ENCODE data around the gene HTR3B.

HTR3B gene

DNA sequence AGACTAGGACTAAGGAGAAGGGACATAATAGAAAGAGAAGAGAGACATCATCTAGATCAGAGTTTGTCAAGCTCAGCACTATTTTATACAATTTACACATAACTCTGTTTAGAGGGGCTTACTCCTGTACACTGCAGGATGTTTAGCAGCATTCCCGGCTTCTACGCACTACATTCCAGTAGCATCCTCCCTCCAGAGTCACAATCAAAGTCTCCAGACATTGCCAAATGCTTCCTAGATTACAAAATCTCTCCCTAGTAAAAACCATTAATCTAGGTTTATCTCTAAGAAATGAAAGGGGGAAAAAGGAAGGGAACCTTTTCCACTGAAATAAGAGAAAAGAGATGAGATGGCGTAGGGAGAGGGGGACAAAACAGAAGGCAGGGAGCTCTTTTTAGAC lies 33.3 kb upstream of the HTR3B start:
- Histone ChIP-seq H3K4me2 (ENCODE audit: insufficient read depth, low read length, poor library complexity, severe bottlenecking) (no peak overlapping the region), H3K79me1 (ENCODE audit: low read depth, low read length) (no peaks in the 10 kb centered on the region), H4K91ac (ENCODE audit: low read depth, low read length, poor library complexity) (no peak overlapping the region), H3K9ac (ENCODE audit: low read depth, low read length, poor library complexity) (no peak overlapping the region), H3K36me3 (replicated peaks in 1 of 2; ENCODE audit: control insufficient read depth in 2 of 2, insufficient read depth in 2 of 2, low read length in 2 of 2) (peaks cover 0 to 43% of the 10 kb centered on the region in 2 donors), H3K9me3 (replicated peaks in 1 of 2; ENCODE audit: control insufficient read depth in 2 of 2, insufficient read depth in 1 of 2, low read depth in 1 of 2, low read length in 2 of 2) (no peaks in the 10 kb centered on the region), H3K14ac (ENCODE audit: low read length) (no peak overlapping the region), H3K18ac (ENCODE audit: low read length) (no peak overlapping the region), H2BK5ac (ENCODE audit: low read length) (no peak overlapping the region), H3K27ac (replicated peaks; ENCODE audit: low read length) (peak overlapping the region; percentile 31), H3K23ac (ENCODE audit: low read depth, low read length, poor library complexity) (no peak overlapping the region), H2AFZ (ENCODE audit: low read length) (no peak overlapping the region), H3K4me3 (ENCODE audit: low read length in 2 of 2) (no peak overlapping the region), H3K27me3 (ENCODE audit: control insufficient read depth in 3 of 3, insufficient read depth in 3 of 3, low read depth in 1 of 3, low read length in 3 of 3) (peaks cover 0 to 4% (median 0%) of the 10 kb centered on the region in 3 experiments), H2BK15ac (ENCODE audit: low read length) (no peak overlapping the region), H3K4ac (ENCODE audit: low read length) (no peak overlapping the region), H4K8ac (ENCODE audit: low read depth, low read length) (no peak overlapping the region), H2BK12ac (ENCODE audit: low read length) (no peak overlapping the region), H3K4me1 (ENCODE audit: control insufficient read depth in 2 of 2, insufficient read depth in 1 of 2, low read depth in 1 of 2, low read length in 2 of 2) (peaks cover 12 to 16% of the 10 kb centered on the region in 2 donors), H2AK5ac (ENCODE audit: low read depth, low read length) (no peak overlapping the region), H2BK120ac (ENCODE audit: low read depth, low read length) (no peak overlapping the region)
- DNase-seq (ENCODE audit: low spot score), result no peak
- no CpG with 5 or more reads among the region's 3 CpGs for WGBS, 2 donors (ENCODE audit: extremely low coverage in 2 of 2, insufficient read length in 2 of 2, insufficient replicate concordance in 1 of 2)

DNA sequence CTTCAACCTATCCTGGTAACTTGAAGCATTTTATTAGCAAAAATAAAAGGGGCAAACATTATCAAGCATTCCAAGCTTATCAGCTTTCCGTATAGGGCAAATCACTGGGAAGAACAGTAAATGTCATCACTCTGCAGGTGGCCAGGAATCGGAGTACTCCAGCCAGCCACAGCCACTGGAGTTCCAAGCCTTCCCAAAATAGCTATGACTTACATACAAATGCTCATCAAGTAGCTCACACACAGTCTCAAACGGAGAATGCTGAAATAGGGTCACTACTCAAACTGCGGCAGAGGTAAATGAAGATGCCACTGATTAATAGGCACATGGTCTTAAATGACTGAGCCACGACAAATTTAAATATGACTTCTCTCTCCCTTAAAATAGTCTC lies 31.4 kb upstream of the HTR3B start:
- Histone ChIP-seq H3K27ac (replicated peaks; ENCODE audit: low read length) (no peak overlapping the region), H3K14ac (ENCODE audit: low read length) (no peak overlapping the region), H4K91ac (ENCODE audit: low read depth, low read length, poor library complexity) (no peak overlapping the region), H2BK5ac (ENCODE audit: low read length) (no peak overlapping the region), H2BK12ac (ENCODE audit: low read length) (no peak overlapping the region), H3K79me1 (ENCODE audit: low read depth, low read length) (no peaks in the 10 kb centered on the region), H3K9ac (ENCODE audit: low read depth, low read length, poor library complexity) (no peak overlapping the region), H3K27me3 (ENCODE audit: control insufficient read depth in 3 of 3, insufficient read depth in 3 of 3, low read depth in 1 of 3, low read length in 3 of 3) (peaks cover 0 to 4% (median 0%) of the 10 kb centered on the region in 3 experiments), H3K4me1 (ENCODE audit: control insufficient read depth in 2 of 2, insufficient read depth in 1 of 2, low read depth in 1 of 2, low read length in 2 of 2) (peaks cover 12 to 17% of the 10 kb centered on the region in 2 donors), H3K4me3 (ENCODE audit: low read length in 2 of 2) (peak overlapping the region in 1 of 2 donors; percentile 17), H4K8ac (ENCODE audit: low read depth, low read length) (no peak overlapping the region), H3K4ac (ENCODE audit: low read length) (no peak overlapping the region), H3K4me2 (ENCODE audit: insufficient read depth, low read length, poor library complexity, severe bottlenecking) (no peak overlapping the region), H3K9me3 (replicated peaks in 1 of 2; ENCODE audit: control insufficient read depth in 2 of 2, insufficient read depth in 1 of 2, low read depth in 1 of 2, low read length in 2 of 2) (no peaks in the 10 kb centered on the region), H2AFZ (ENCODE audit: low read length) (no peak overlapping the region), H2AK5ac (ENCODE audit: low read depth, low read length) (no peak overlapping the region), H3K23ac (ENCODE audit: low read depth, low read length, poor library complexity) (no peak overlapping the region), H2BK120ac (ENCODE audit: low read depth, low read length) (no peak overlapping the region), H2BK15ac (ENCODE audit: low read length) (no peak overlapping the region), H3K36me3 (replicated peaks in 1 of 2; ENCODE audit: control insufficient read depth in 2 of 2, insufficient read depth in 2 of 2, low read length in 2 of 2) (peaks cover 0 to 27% of the 10 kb centered on the region in 2 donors), H3K18ac (ENCODE audit: low read length) (no peak overlapping the region)
- no CpG with 5 or more reads among the region's 5 CpGs for WGBS, 2 donors (ENCODE audit: extremely low coverage in 2 of 2, insufficient read length in 2 of 2, insufficient replicate concordance in 1 of 2)
- DNase-seq (ENCODE audit: low spot score), result no peak

DNA sequence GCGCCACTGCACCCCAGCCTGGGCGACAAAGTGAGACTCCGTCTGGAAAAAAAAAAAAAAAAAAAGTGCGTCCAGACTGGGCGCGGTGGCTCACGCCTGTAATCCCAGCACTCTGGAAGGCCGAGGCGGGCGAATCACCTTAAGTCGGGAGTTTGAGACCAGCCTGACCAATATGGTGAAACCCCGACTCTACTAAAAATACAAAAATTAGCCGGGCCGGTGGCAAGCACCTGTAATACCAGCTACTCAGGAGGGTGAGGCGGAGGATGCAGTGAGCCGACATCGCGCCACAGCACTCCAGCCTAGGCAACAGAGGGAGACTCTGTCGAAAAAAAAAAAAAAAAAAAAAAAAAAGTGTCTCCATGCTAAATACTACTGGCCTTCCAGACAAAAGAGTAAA lies 30.5 kb upstream of the HTR3B start:
- H2AFZ ChIP-seq (ENCODE audit: low read length), result no peak overlapping the region
- H3K79me1 ChIP-seq (ENCODE audit: low read depth, low read length), result no peaks in the 10 kb centered on the region
- no peaks in the 10 kb centered on the region for H3K9me3 ChIP-seq (replicated peaks in 1 of 2; ENCODE audit: control insufficient read depth in 2 of 2, insufficient read depth in 1 of 2, low read depth in 1 of 2, low read length in 2 of 2)
- peaks cover 0 to 22% of the 10 kb centered on the region in 2 donors for H3K36me3 ChIP-seq (replicated peaks in 1 of 2; ENCODE audit: control insufficient read depth in 2 of 2, insufficient read depth in 2 of 2, low read length in 2 of 2)
- peak overlapping the region in 1 of 2 donors; percentile 85 for H3K4me3 ChIP-seq (ENCODE audit: low read length in 2 of 2)
- no peak overlapping the region for H2BK120ac ChIP-seq (ENCODE audit: low read depth, low read length)
- H3K9ac ChIP-seq (ENCODE audit: low read depth, low read length, poor library complexity), result no peak overlapping the region
- H3K4me2 ChIP-seq (ENCODE audit: insufficient read depth, low read length, poor library complexity, severe bottlenecking), result no peak overlapping the region
- H3K14ac ChIP-seq (ENCODE audit: low read length), result no peak overlapping the region
- H4K91ac ChIP-seq (ENCODE audit: low read depth, low read length, poor library complexity), result no peak overlapping the region
- no peak overlapping the region for H3K27ac ChIP-seq (replicated peaks; ENCODE audit: low read length)
- no CpG with 5 or more reads among the region's 19 CpGs for WGBS, 2 donors (ENCODE audit: extremely low coverage in 2 of 2, insufficient read length in 2 of 2, insufficient replicate concordance in 1 of 2)
- no peak overlapping the region for H3K4ac ChIP-seq (ENCODE audit: low read length)
- H2BK15ac ChIP-seq (ENCODE audit: low read length), result no peak overlapping the region
- DNase-seq (ENCODE audit: low spot score), result no peak
- no peak overlapping the region for H3K23ac ChIP-seq (ENCODE audit: low read depth, low read length, poor library complexity)
- no peak overlapping the region for H2BK12ac ChIP-seq (ENCODE audit: low read length)
- H2BK5ac ChIP-seq (ENCODE audit: low read length), result no peak overlapping the region
- H3K27me3 ChIP-seq (ENCODE audit: control insufficient read depth in 3 of 3, insufficient read depth in 3 of 3, low read depth in 1 of 3, low read length in 3 of 3), result peaks cover 0 to 4% (median 0%) of the 10 kb centered on the region in 3 experiments
- peaks cover 12 to 17% of the 10 kb centered on the region in 2 donors for H3K4me1 ChIP-seq (ENCODE audit: control insufficient read depth in 2 of 2, insufficient read depth in 1 of 2, low read depth in 1 of 2, low read length in 2 of 2)
- no peak overlapping the region for H4K8ac ChIP-seq (ENCODE audit: low read depth, low read length)
- H3K18ac ChIP-seq (ENCODE audit: low read length), result no peak overlapping the region
- no peak overlapping the region for H2AK5ac ChIP-seq (ENCODE audit: low read depth, low read length)

DNA sequence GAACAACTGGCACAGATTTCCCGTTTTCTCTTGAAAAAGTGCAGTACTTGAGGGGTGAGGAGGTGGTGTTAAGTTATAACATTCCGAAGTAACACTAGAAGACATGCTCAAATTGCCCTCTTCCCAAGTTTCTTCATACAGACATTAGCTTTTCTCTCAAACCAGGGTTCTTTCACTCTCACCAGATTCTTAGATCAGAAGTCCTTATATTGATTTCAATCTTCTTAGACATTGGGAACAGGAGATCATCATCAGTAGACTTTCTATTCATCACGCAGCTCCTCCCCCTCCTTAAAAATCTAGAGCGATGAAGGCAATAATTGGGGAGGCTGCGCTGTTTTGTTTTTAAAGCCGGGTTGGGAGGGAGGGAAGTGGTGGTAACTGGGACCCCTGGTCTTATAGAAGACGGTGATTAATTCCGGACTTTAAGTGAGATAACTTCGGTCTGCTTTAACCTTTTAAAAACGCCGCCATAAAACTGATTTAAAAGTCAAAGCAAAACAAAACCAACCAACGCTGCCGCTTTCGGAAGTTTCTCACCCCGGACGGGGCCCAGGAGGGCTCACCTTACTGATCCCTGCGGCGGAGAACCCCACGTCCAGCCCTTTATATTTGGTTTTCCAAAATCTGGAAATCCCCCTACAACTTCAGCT lies 29.9 kb upstream of the HTR3B start:
- Histone ChIP-seq H3K27ac (replicated peaks; ENCODE audit: low read length) (no peak overlapping the region), H3K14ac (ENCODE audit: low read length) (no peak overlapping the region), H3K9me3 (replicated peaks in 1 of 2; ENCODE audit: control insufficient read depth in 2 of 2, insufficient read depth in 1 of 2, low read depth in 1 of 2, low read length in 2 of 2) (no peaks in the 10 kb centered on the region), H4K8ac (ENCODE audit: low read depth, low read length) (no peak overlapping the region), H2BK12ac (ENCODE audit: low read length) (no peak overlapping the region), H2AK5ac (ENCODE audit: low read depth, low read length) (peak overlapping the region; percentile 86), H3K36me3 (replicated peaks in 1 of 2; ENCODE audit: control insufficient read depth in 2 of 2, insufficient read depth in 2 of 2, low read length in 2 of 2) (peaks cover 0 to 20% of the 10 kb centered on the region in 2 donors), H2AFZ (ENCODE audit: low read length) (peak overlapping the region; percentile 98), H3K4ac (ENCODE audit: low read length) (no peak overlapping the region), H2BK120ac (ENCODE audit: low read depth, low read length) (peak overlapping the region; percentile 43), H3K79me1 (ENCODE audit: low read depth, low read length) (no peaks in the 10 kb centered on the region), H3K4me1 (ENCODE audit: control insufficient read depth in 2 of 2, insufficient read depth in 1 of 2, low read depth in 1 of 2, low read length in 2 of 2) (peaks cover 12 to 17% of the 10 kb centered on the region in 2 donors), H3K18ac (ENCODE audit: low read length) (peak overlapping the region; percentile 93), H3K9ac (ENCODE audit: low read depth, low read length, poor library complexity) (peak overlapping the region; percentile 79), H2BK15ac (ENCODE audit: low read length) (no peak overlapping the region), H3K27me3 (ENCODE audit: control insufficient read depth in 3 of 3, insufficient read depth in 3 of 3, low read depth in 1 of 3, low read length in 3 of 3) (peaks cover 0 to 4% (median 0%) of the 10 kb centered on the region in 3 experiments), H2BK5ac (ENCODE audit: low read length) (no peak overlapping the region), H3K4me2 (ENCODE audit: insufficient read depth, low read length, poor library complexity, severe bottlenecking) (peak overlapping the region; percentile 56), H3K23ac (ENCODE audit: low read depth, low read length, poor library complexity) (no peak overlapping the region), H4K91ac (ENCODE audit: low read depth, low read length, poor library complexity) (no peak overlapping the region), H3K4me3 (ENCODE audit: low read length in 2 of 2) (peak overlapping the region; percentile 85 to 92)
- DNase-seq (ENCODE audit: low spot score), result no peak
- no CpG with 5 or more reads among the region's 19 CpGs for WGBS, 2 donors (ENCODE audit: extremely low coverage in 2 of 2, insufficient read length in 2 of 2, insufficient replicate concordance in 1 of 2)
